ENCODE results near the gene CYP4F22.
A peak's percentile ranks its signal among the peaks of the same experiment; 100 is the strongest.
"Not testable (repeated sequence)": the region's sequence is repeated elsewhere in the genome, so short reads cannot be mapped to it uniquely, and the experiment has no call there.

The CYP4F22 gene

GRCh38 chr19:15527705-15528104 lies 19.4 kb downstream of the CYP4F22 start:
- H3K4me1 ChIP-seq (ENCODE audit: control insufficient read depth in 1 of 2, insufficient read depth in 1 of 2, low read depth in 1 of 2, low read length in 1 of 2), result peaks cover 8 to 12% of the 10 kb centered on the region in 2 experiments
- no peak overlapping the region for H3K4me3 ChIP-seq (ENCODE audit: low read depth in 1 of 2, low read length in 1 of 2)
- peaks cover 8% of the 10 kb centered on the region for H3K9me3 ChIP-seq
- H3K36me3 ChIP-seq, result no peaks in the 10 kb centered on the region
- H3K27ac ChIP-seq, result no peak overlapping the region
- no peak for TF ChIP-seq CTCF (IDR thresholded peaks at IDR 0.05)
- peaks cover 26% of the 10 kb centered on the region for H3K27me3 ChIP-seq

GRCh38 chr19:15529774-15530372 lies 21.5 kb downstream of the CYP4F22 start:
- Histone ChIP-seq H3K27me3 (peaks cover 28% of the 10 kb centered on the region), H3K36me3 (no peaks in the 10 kb centered on the region), H3K4me1 (ENCODE audit: control insufficient read depth in 1 of 2, insufficient read depth in 1 of 2, low read depth in 1 of 2, low read length in 1 of 2) (peaks cover 19 to 26% of the 10 kb centered on the region in 2 experiments), H3K27ac (no peak overlapping the region), H3K9me3 (peaks cover 8% of the 10 kb centered on the region), H3K4me3 (ENCODE audit: low read depth in 1 of 2, low read length in 1 of 2) (no peak overlapping the region)
- no peak for TF ChIP-seq CTCF (IDR thresholded peaks at IDR 0.05)

GRCh38 chr19:15532779-15533521 lies 24.6 kb downstream of the CYP4F22 start:
- Histone ChIP-seq H3K9me3 (peaks cover 8% of the 10 kb centered on the region), H3K27me3 (peaks cover 31% of the 10 kb centered on the region), H3K4me3 (ENCODE audit: low read depth in 1 of 2, low read length in 1 of 2) (no peak overlapping the region), H3K27ac (peak overlapping the region; percentile 79), H3K4me1 (ENCODE audit: control insufficient read depth in 1 of 2, insufficient read depth in 1 of 2, low read depth in 1 of 2, low read length in 1 of 2) (peaks cover 19 to 26% of the 10 kb centered on the region in 2 experiments), H3K36me3 (no peaks in the 10 kb centered on the region)
- no peak for TF ChIP-seq CTCF (IDR thresholded peaks at IDR 0.05)

GRCh38 chr19:15533522-15533830 lies 25.2 kb downstream of the CYP4F22 start:
- Histone ChIP-seq H3K27me3 (peaks cover 27% of the 10 kb centered on the region), H3K4me1 (ENCODE audit: control insufficient read depth in 1 of 2, insufficient read depth in 1 of 2, low read depth in 1 of 2, low read length in 1 of 2) (peaks cover 19 to 26% of the 10 kb centered on the region in 2 experiments)
- not testable (repeated sequence) for H3K36me3 ChIP-seq; H3K4me3 ChIP-seq (ENCODE audit: low read depth in 1 of 2, low read length in 1 of 2); H3K27ac ChIP-seq; H3K9me3 ChIP-seq

DNA sequence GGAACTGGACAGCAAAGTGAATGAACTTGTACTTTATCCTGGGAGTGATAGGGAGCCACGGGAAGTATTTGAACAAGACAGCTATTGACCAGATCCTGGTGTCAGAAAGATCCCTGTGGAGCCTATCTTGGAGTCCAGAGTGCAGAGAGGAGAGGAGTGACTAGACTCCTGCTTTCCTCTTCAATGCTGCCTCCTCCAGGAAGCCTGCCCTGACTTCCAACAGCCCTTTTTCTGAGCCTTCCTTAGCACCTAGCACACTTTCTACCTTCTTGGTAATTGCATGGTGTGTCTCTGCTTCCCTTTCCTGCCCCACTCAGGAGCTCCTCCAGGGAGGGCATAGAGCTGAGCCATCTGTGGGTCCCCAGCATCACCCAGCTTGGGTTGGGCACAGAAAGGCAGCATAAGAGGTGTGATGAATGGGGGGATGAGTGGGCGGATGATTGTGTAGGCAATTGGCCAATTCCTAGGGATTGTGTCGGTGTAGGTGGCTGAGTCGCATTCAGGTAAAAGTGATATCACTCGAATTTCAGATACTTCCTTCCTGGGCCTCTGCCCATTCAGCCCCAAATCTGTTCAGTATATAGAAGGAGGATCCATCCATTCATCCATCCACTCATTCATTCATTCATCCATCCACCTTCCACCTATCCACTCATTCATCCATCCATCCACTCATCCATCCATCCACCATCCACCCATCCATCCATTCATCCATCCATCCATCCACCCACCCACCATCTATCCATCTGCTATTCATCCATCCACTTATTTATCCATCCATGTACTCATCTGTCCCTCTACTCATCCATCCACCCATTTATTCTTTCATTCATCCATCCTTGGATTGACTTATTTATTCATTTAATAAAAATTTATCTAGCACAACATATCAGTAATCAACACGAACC lies 26.9 kb downstream of the CYP4F22 start:
- no peak for TF ChIP-seq CTCF (IDR thresholded peaks at IDR 0.05)
- Histone ChIP-seq H3K4me3 (ENCODE audit: low read depth in 1 of 2, low read length in 1 of 2) (no peak overlapping the region), H3K4me1 (ENCODE audit: control insufficient read depth in 1 of 2, insufficient read depth in 1 of 2, low read depth in 1 of 2, low read length in 1 of 2) (peaks cover 19 to 26% of the 10 kb centered on the region in 2 experiments)

More for the DNA sequence above, 26.9 kb downstream of the CYP4F22 start:
- H3K9me3 ChIP-seq, result peaks cover 3% of the 10 kb centered on the region
- H3K36me3 ChIP-seq, result no peaks in the 10 kb centered on the region
- H3K27ac ChIP-seq, result no peak overlapping the region
- peaks cover 27% of the 10 kb centered on the region for H3K27me3 ChIP-seq
